Activated naive CD4-positive, alpha-beta T cell treated with anti-CD3 and anti-CD28 coated beads, Interleukin-2, amount 50 U/mL, for 24 hours (primary cell): ENCODE data around the gene PLCL1.

Experiments used
- H3K27ac Mint-ChIP-seq: one replicate; pipeline ENCODE4 v1.8.0; 2021; ENCODE audit warnings: mild to moderate bottlenecking, mixed read lengths
- H3K27me3 Mint-ChIP-seq: one replicate; pipeline ENCODE4 v1.8.0; 2021; ENCODE audit warnings: mixed read lengths
- H3K36me3 Mint-ChIP-seq: one replicate; pipeline ENCODE4 v1.8.0; 2021; ENCODE audit warnings: mixed read lengths
- H3K4me1 Mint-ChIP-seq: one replicate; pipeline ENCODE4 v1.8.0; 2021; ENCODE audit warnings: mixed read lengths
- H3K4me3 Mint-ChIP-seq: one replicate; pipeline ENCODE4 v1.8.0; 2021; ENCODE audit warnings: mild to moderate bottlenecking, mixed read lengths
- H3K9me3 Mint-ChIP-seq: one replicate; pipeline ENCODE4 v1.8.0; 2021; ENCODE audit warnings: mixed read lengths

Gene PLCL1

GRCh38 chr2:197835293-197835692 is 30.9 kb downstream of the PLCL1 start:
- peaks cover 21% of the 10 kb centered on the region for H3K36me3 Mint-ChIP-seq
- no peak overlapping the region for H3K4me3 Mint-ChIP-seq
- peaks cover 22% of the 10 kb centered on the region for H3K9me3 Mint-ChIP-seq
- H3K27ac Mint-ChIP-seq: no peak overlapping the region
- peaks cover 55% of the 10 kb centered on the region for H3K4me1 Mint-ChIP-seq
- H3K27me3 Mint-ChIP-seq: no peaks in the 10 kb centered on the region

- Mint-ChIP-seq H3K9me3 (peaks cover 4% of the 10 kb centered on the region), H3K27me3 (no peaks in the 10 kb centered on the region), H3K36me3 (peaks cover 13% of the 10 kb centered on the region), H3K4me1 (peaks cover 68% of the 10 kb centered on the region), H3K4me3 (peak overlapping the region; percentile 81), H3K27ac (peak overlapping the region; percentile 87)
Observed at GRCh38 chr2:197838036-197838435, 33.6 kb downstream of the PLCL1 start.

GRCh38 chr2:197838579-197838978 is 34.2 kb downstream of the PLCL1 start:
- H3K4me3 Mint-ChIP-seq: peak overlapping the region; percentile 81
- H3K9me3 Mint-ChIP-seq: no peaks in the 10 kb centered on the region
- peak overlapping the region; percentile 87 for H3K27ac Mint-ChIP-seq
- H3K27me3 Mint-ChIP-seq: no peaks in the 10 kb centered on the region
- peaks cover 9% of the 10 kb centered on the region for H3K36me3 Mint-ChIP-seq
- H3K4me1 Mint-ChIP-seq: peaks cover 73% of the 10 kb centered on the region

GRCh38 chr2:197839327-197839726 is 34.9 kb downstream of the PLCL1 start:
- H3K27ac Mint-ChIP-seq: peak overlapping the region; percentile 87
- H3K27me3 Mint-ChIP-seq: no peaks in the 10 kb centered on the region
- H3K9me3 Mint-ChIP-seq: no peaks in the 10 kb centered on the region
- H3K4me1 Mint-ChIP-seq: peaks cover 79% of the 10 kb centered on the region
- peak overlapping the region; percentile 62 for H3K4me3 Mint-ChIP-seq
- H3K36me3 Mint-ChIP-seq: peaks cover 7% of the 10 kb centered on the region

- Mint-ChIP-seq H3K27me3 (no peaks in the 10 kb centered on the region), H3K9me3 (no peaks in the 10 kb centered on the region), H3K4me1 (peaks cover 84% of the 10 kb centered on the region), H3K27ac (peak overlapping the region; percentile 71), H3K4me3 (peak overlapping the region; percentile 62), H3K36me3 (peaks cover 7% of the 10 kb centered on the region)
Observed at GRCh38 chr2:197839856-197840255, 35.5 kb downstream of the PLCL1 start.

GRCh38 chr2:197846128-197846527 is 41.7 kb downstream of the PLCL1 start:
- no peaks in the 10 kb centered on the region for H3K9me3 Mint-ChIP-seq
- peaks cover 7% of the 10 kb centered on the region for H3K36me3 Mint-ChIP-seq
- peak overlapping the region; percentile 70 for H3K27ac Mint-ChIP-seq
- H3K4me1 Mint-ChIP-seq: peaks cover 99% of the 10 kb centered on the region
- no peaks in the 10 kb centered on the region for H3K27me3 Mint-ChIP-seq
- peak overlapping the region; percentile 4 for H3K4me3 Mint-ChIP-seq

GRCh38 chr2:197846777-197847176 is 42.4 kb downstream of the PLCL1 start:
- no peaks in the 10 kb centered on the region for H3K9me3 Mint-ChIP-seq
- H3K27ac Mint-ChIP-seq: peak overlapping the region; percentile 83
- no peaks in the 10 kb centered on the region for H3K27me3 Mint-ChIP-seq
- H3K4me1 Mint-ChIP-seq: peaks cover 99% of the 10 kb centered on the region
- peaks cover 7% of the 10 kb centered on the region for H3K36me3 Mint-ChIP-seq
- peak overlapping the region; percentile 53 for H3K4me3 Mint-ChIP-seq

GRCh38 chr2:197847651-197848401 is 43.4 kb downstream of the PLCL1 start:
- H3K4me3 Mint-ChIP-seq: peak overlapping the region; percentile 62
- peak overlapping the region; percentile 94 for H3K27ac Mint-ChIP-seq
- H3K36me3 Mint-ChIP-seq: peaks cover 3% of the 10 kb centered on the region
- no peaks in the 10 kb centered on the region for H3K27me3 Mint-ChIP-seq
- no peaks in the 10 kb centered on the region for H3K9me3 Mint-ChIP-seq
- H3K4me1 Mint-ChIP-seq: peaks cover 97% of the 10 kb centered on the region

- H3K36me3 Mint-ChIP-seq: peaks cover 2% of the 10 kb centered on the region
Observed at GRCh38 chr2:197848602-197849001, 44.2 kb downstream of the PLCL1 start.

GRCh38 chr2:197850882-197851450 is 46.6 kb downstream of the PLCL1 start:
- H3K27me3 Mint-ChIP-seq: no peaks in the 10 kb centered on the region
- no peaks in the 10 kb centered on the region for H3K9me3 Mint-ChIP-seq
- H3K36me3 Mint-ChIP-seq: peaks cover 3% of the 10 kb centered on the region
- peak overlapping the region; percentile 78 for H3K27ac Mint-ChIP-seq
- H3K4me3 Mint-ChIP-seq: peak overlapping the region; percentile 16
- H3K4me1 Mint-ChIP-seq: peaks cover 96% of the 10 kb centered on the region

More at GRCh38 chr2:197848602-197849001, 44.2 kb downstream of the PLCL1 start:
- Mint-ChIP-seq H3K27ac (peak overlapping the region; percentile 94), H3K27me3 (no peaks in the 10 kb centered on the region), H3K9me3 (no peaks in the 10 kb centered on the region), H3K4me3 (peak overlapping the region; percentile 62), H3K4me1 (peaks cover 96% of the 10 kb centered on the region)

GRCh38 chr2:197851451-197851850 is 47.1 kb downstream of the PLCL1 start:
- H3K4me1 Mint-ChIP-seq: peaks cover 96% of the 10 kb centered on the region
- no peak overlapping the region for H3K4me3 Mint-ChIP-seq

GRCh38 chr2:197852108-197852507 is 47.7 kb downstream of the PLCL1 start:
- Mint-ChIP-seq H3K4me1 (peaks cover 96% of the 10 kb centered on the region), H3K27ac (peak overlapping the region; percentile 18)

More at GRCh38 chr2:197851451-197851850, 47.1 kb downstream of the PLCL1 start:
- H3K27me3 Mint-ChIP-seq: no peaks in the 10 kb centered on the region
- no peaks in the 10 kb centered on the region for H3K9me3 Mint-ChIP-seq
- H3K27ac Mint-ChIP-seq: peak overlapping the region; percentile 78
- H3K36me3 Mint-ChIP-seq: peaks cover 3% of the 10 kb centered on the region

GRCh38 chr2:197853549-197853948 is 49.2 kb downstream of the PLCL1 start:
- peak overlapping the region; percentile 53 for H3K27ac Mint-ChIP-seq
- H3K9me3 Mint-ChIP-seq: no peaks in the 10 kb centered on the region
- peaks cover 94% of the 10 kb centered on the region for H3K4me1 Mint-ChIP-seq
- H3K4me3 Mint-ChIP-seq: no peak overlapping the region
- peaks cover 3% of the 10 kb centered on the region for H3K36me3 Mint-ChIP-seq
- no peaks in the 10 kb centered on the region for H3K27me3 Mint-ChIP-seq

More at GRCh38 chr2:197852108-197852507, 47.7 kb downstream of the PLCL1 start:
- Mint-ChIP-seq H3K9me3 (no peaks in the 10 kb centered on the region), H3K36me3 (peaks cover 3% of the 10 kb centered on the region), H3K27me3 (no peaks in the 10 kb centered on the region), H3K4me3 (no peak overlapping the region)

- Mint-ChIP-seq H3K27ac (peak overlapping the region; percentile 13), H3K4me1 (peaks cover 88% of the 10 kb centered on the region), H3K27me3 (no peaks in the 10 kb centered on the region), H3K4me3 (peak overlapping the region; percentile 2), H3K36me3 (peaks cover 7% of the 10 kb centered on the region), H3K9me3 (no peaks in the 10 kb centered on the region)
Observed at GRCh38 chr2:197857476-197858107, 53.2 kb downstream of the PLCL1 start.

- Mint-ChIP-seq H3K9me3 (no peaks in the 10 kb centered on the region), H3K4me1 (peaks cover 90% of the 10 kb centered on the region), H3K36me3 (peaks cover 7% of the 10 kb centered on the region), H3K27me3 (no peaks in the 10 kb centered on the region), H3K27ac (no peak overlapping the region), H3K4me3 (no peak overlapping the region)
Observed at GRCh38 chr2:197858607-197859140, 54.3 kb downstream of the PLCL1 start.
